ENCODE results near the gene RGS16. TPM values are rescaled to one million over a fixed set of nuclear protein-coding genes. Genes with fewer than 3 reads are reported as not detected.

Gene RGS16
- total and polyA plus RNA-seq, 2 donors (not counting 3 experiments of a cell fraction or from before 2014, with no cell fraction given) = not detected

DNA sequence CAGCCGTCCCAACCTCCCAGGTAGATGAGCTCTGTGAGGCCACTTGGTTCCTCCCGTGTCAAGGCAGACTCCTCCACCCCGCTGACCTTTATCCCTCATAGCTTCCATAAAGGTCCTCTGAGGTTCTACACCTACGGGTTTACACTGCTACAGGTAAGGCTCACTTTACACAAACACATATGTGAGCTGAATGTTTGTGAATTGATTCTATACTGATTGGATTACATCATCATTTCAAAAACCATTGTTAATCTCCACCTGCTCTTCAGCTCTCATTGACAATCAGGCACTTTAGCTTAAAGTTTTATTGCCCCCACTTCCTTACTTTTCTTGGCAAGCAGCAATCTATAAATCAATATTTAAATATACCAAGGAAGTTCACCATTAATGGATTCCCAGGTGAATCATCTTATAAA lies 12.8 kb upstream of the RGS16 start:
- POLR2A ChIA-PET = no interaction called here
- intact Hi-C loops (cut with micrococcal nuclease) = loop anchor here (5.0 kb wide), 1 partner anchor 165 kb away; no protein-coding TSS in a partner anchor

More for the DNA sequence above, 12.8 kb upstream of the RGS16 start:
- DNase-seq (ENCODE audit: low read depth, low spot score) = no peak
- Histone ChIP-seq H2AFZ (ENCODE audit: low read depth, low read length) (no peak overlapping the region), H3K9me1 (replicated peaks; ENCODE audit: control insufficient read depth, extremely low read depth, insufficient read depth, low read length) (no peaks in the 10 kb centered on the region), H3K4me2 (ENCODE audit: insufficient read depth, low read length) (no peak overlapping the region), H3K36me3 (ENCODE audit: control insufficient read depth in 2 of 2, extremely low read depth in 1 of 2, insufficient read depth in 2 of 2, low read length in 2 of 2) (no peaks in the 10 kb centered on the region), H3K9ac (replicated peaks; ENCODE audit: extremely low read depth, insufficient read depth, low read length) (no peak overlapping the region), H3K27ac (ENCODE audit: insufficient read depth, low read depth, low read length) (no peak overlapping the region), H3K4me1 (ENCODE audit: control insufficient read depth, extremely low read depth, insufficient read depth, low read length) (peaks cover 11% of the 10 kb centered on the region), H3K9me3 (replicated peaks; ENCODE audit: control insufficient read depth, insufficient read depth, low read length) (no peaks in the 10 kb centered on the region), H4K20me1 (replicated peaks; ENCODE audit: control insufficient read depth, extremely low read depth, insufficient read depth, low read length) (no peaks in the 10 kb centered on the region), H3K79me2 (ENCODE audit: control insufficient read depth, insufficient read depth, low read length) (no peaks in the 10 kb centered on the region), H3K4me3 (replicated peaks in 1 of 3; ENCODE audit: insufficient read depth in 1 of 3, low read depth in 1 of 3, low read length in 3 of 3) (no peak overlapping the region), H3K27me3 (ENCODE audit: control insufficient read depth in 2 of 2, insufficient read depth in 2 of 2, low read length in 2 of 2) (peaks cover 52 to 56% of the 10 kb centered on the region in 2 experiments)
- dilution Hi-C loops (cut with MboI; ENCODE audit: extremely low pct_ligation_motif_present, low sequenced_read_pairs) = no loop called here
- BruUV-seq (replicated peaks) = no TSS peak
- FAIRE-seq = no peak
- CTCF ChIA-PET = interaction anchor here (0.6 to 4.3 kb wide), 10 partner anchors 9 to 365 kb away, joined by 3 to 28 read pairs (median 4); partner anchors contain the start of gene RGS16
- TF ChIP-seq FOS (IDR thresholded peaks at IDR 0.05; ENCODE audit: borderline replicate concordance, insufficient read depth, low read length) (no peak), POLR2AphosphoS5 (IDR thresholded peaks at IDR 0.05; ENCODE audit: insufficient read depth, low read depth, low read length) (no peak), MYC (IDR thresholded peaks at IDR 0.05; ENCODE audit: low read depth, low read length) (no peak), GATA2 (IDR thresholded peaks at IDR 0.05; ENCODE audit: insufficient read depth, insufficient read length, low read depth, low read length) (no peak), POLR2A (IDR thresholded peaks at IDR 0.05; ENCODE audit: low read depth, low read length) (no peak), EZH2 (IDR thresholded peaks at IDR 0.05; ENCODE audit: borderline replicate concordance, low read depth, low read length, severe bottlenecking) (no peak)
- TF ChIP-seq, protein P1, sequence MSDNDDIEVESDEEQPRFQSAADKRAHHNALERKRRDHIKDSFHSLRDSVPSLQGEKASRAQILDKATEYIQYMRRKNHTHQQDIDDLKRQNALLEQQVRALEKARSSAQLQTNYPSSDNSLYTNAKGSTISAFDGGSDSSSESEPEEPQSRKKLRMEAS (IDR thresholded peaks at IDR 0.05; ENCODE audit: insufficient read depth, insufficient read length) = no peak
- TF ChIP-seq, protein P2, sequence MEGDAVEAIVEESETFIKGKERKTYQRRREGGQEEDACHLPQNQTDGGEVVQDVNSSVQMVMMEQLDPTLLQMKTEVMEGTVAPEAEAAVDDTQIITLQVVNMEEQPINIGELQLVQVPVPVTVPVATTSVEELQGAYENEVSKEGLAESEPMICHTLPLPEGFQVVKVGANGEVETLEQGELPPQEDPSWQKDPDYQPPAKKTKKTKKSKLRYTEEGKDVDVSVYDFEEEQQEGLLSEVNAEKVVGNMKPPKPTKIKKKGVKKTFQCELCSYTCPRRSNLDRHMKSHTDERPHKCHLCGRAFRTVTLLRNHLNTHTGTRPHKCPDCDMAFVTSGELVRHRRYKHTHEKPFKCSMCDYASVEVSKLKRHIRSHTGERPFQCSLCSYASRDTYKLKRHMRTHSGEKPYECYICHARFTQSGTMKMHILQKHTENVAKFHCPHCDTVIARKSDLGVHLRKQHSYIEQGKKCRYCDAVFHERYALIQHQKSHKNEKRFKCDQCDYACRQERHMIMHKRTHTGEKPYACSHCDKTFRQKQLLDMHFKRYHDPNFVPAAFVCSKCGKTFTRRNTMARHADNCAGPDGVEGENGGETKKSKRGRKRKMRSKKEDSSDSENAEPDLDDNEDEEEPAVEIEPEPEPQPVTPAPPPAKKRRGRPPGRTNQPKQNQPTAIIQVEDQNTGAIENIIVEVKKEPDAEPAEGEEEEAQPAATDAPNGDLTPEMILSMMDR (IDR thresholded peaks at IDR 0.05; ENCODE audit: extremely low read depth in 1 of 2, insufficient read depth in 1 of 2, low read depth in 1 of 2, low read length in 2 of 2) = no peak
